Fibroblast of skin of left biceps (primary cell): ENCODE results near the gene SLC25A3.
"Not testable (repeated sequence)": the region's sequence is repeated elsewhere in the genome, so short reads cannot be mapped to it uniquely, and the experiment has no call there.

Experiments
- DNase-seq, 2 experiments: peaks; one replicate each; pipeline ENCODE4 v3.0.0-alpha.2; 2013; ENCODE audit warnings: low read depth in 2 of 2

SLC25A3 gene

GRCh38 chr12:98593351-98594049 lies at the start of gene SLC25A3:
TSS of gene SLC25A3 (plus strand) at chr12:98593686. CDS start at chr12:98593979, 293 bp downstream.
- peak; percentile 92 to 94 for DNase-seq

GRCh38 chr12:98543701-98544100 lies 49.8 kb upstream of the SLC25A3 start:
- DNase-seq, result no peak

- DNase-seq, result no peak
Measured at GRCh38 chr12:98544751-98545150, 48.7 kb upstream of the SLC25A3 start.

GRCh38 chr12:98549371-98550110 lies 43.9 kb upstream of the SLC25A3 start:
- no peak for DNase-seq

GRCh38 chr12:98551787-98552186 lies 41.7 kb upstream of the SLC25A3 start:
- no peak for DNase-seq

- not testable (repeated sequence) for DNase-seq
Measured at GRCh38 chr12:98558097-98558496, 35.4 kb upstream of the SLC25A3 start.

- no peak for DNase-seq
Measured at GRCh38 chr12:98559666-98560065, 33.8 kb upstream of the SLC25A3 start.

- DNase-seq, result no peak
Measured at GRCh38 chr12:98561846-98562245, 31.6 kb upstream of the SLC25A3 start.

GRCh38 chr12:98572010-98572409 lies 21.5 kb upstream of the SLC25A3 start:
- no peak for DNase-seq

GRCh38 chr12:98574110-98574509 lies 19.4 kb upstream of the SLC25A3 start:
- DNase-seq, result no peak

GRCh38 chr12:98575013-98575412 lies 18.5 kb upstream of the SLC25A3 start:
- no peak for DNase-seq

- not testable (repeated sequence) for DNase-seq
Measured at GRCh38 chr12:98576795-98577194, 16.7 kb upstream of the SLC25A3 start.

GRCh38 chr12:98578392-98578791 lies 15.1 kb upstream of the SLC25A3 start:
- DNase-seq, result no peak

- DNase-seq, result no peak
Measured at GRCh38 chr12:98578821-98579220, 14.7 kb upstream of the SLC25A3 start.

GRCh38 chr12:98579347-98579746 lies 14.1 kb upstream of the SLC25A3 start:
- no peak for DNase-seq

- no peak for DNase-seq
Measured at GRCh38 chr12:98579835-98580234, 13.7 kb upstream of the SLC25A3 start.

GRCh38 chr12:98580695-98581094 lies 12.8 kb upstream of the SLC25A3 start:
- no peak for DNase-seq

GRCh38 chr12:98581101-98581500 lies 12.4 kb upstream of the SLC25A3 start:
- DNase-seq, result no peak

- no peak for DNase-seq
Measured at GRCh38 chr12:98582093-98582492, 11.4 kb upstream of the SLC25A3 start.

- DNase-seq, result no peak
Measured at GRCh38 chr12:98587084-98587483, 6.4 kb upstream of the SLC25A3 start.

GRCh38 chr12:98591209-98591608 lies 2.3 kb upstream of the SLC25A3 start:
- no peak for DNase-seq

- DNase-seq, result no peak
Measured at GRCh38 chr12:98592825-98593322, 612 bp upstream of the SLC25A3 start.
